NCI-H2081 treated with DMSO at 0.1 percent for 48 hours (cell line): ENCODE measurements around the gene KDM4D.
"Not testable (repeated sequence)": the region's sequence is repeated elsewhere in the genome, so short reads cannot be mapped to it uniquely, and the experiment has no call there.

ENCODE experiments used
- DNase-seq: peaks from one replicate; lab custom pipeline; 2025; lab: John Stamatoyannopoulos, UW

KDM4D gene

DNA sequence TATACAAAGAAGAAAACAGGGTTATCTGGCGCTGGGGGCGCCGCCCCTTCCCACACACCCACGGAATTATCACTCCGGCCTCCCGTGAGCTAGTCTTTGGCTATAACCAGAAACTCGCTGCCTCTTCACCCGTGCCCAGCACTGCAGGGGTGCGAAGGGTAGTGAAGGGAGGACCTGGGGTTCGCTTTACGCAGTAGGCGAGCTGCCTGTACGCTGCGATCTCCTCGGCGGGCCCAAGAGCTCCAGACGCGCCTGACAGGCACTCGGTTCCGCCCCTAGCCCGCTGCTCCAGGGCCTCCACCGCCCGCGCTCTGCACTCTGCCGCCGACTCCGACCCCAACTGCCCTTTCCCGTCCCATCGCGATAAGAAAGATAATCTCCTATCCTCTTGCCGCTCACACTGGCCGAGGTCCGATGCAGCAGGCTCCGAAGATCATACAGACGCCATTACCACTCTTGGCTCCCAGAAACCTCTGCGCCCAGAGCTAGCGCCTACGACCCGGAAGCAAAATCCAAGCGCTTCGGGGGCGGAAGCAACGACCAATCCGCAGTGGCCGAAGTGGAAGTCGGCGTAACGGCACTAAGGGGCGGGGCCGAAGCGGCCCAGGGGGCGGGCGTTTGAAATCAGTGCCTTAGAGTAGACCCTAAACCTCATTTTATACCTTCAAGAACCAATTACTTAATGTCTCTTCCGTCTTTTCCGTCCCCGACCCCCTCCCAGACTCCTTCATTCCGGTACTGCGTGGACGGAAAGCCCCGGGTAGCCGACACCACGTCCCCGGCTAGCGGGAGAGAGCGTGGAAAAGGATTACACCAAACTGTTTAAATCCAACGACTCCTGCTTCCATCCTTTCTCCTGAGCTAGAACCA lies at the start of gene KDM4D, which contains the start of gene CWC15:
Gene KDM4D (plus strand): TSS at position 611 of the 870 bp plus-strand sequence. CDS start 23,664 bp downstream, outside the sequence.
Gene CWC15 (minus strand): TSS at position 458 of the 870 bp plus-strand sequence. CDS start 1,371 bp downstream, outside the sequence.
- peak; percentile 67 for DNase-seq

- no peak for DNase-seq
These were observed 49.3 kb upstream of the KDM4D start for GRCh38 chr11:94924171-94924572.

GRCh38 chr11:94924612-94925011 lies 48.9 kb upstream of the KDM4D start:
- no peak for DNase-seq

DNA sequence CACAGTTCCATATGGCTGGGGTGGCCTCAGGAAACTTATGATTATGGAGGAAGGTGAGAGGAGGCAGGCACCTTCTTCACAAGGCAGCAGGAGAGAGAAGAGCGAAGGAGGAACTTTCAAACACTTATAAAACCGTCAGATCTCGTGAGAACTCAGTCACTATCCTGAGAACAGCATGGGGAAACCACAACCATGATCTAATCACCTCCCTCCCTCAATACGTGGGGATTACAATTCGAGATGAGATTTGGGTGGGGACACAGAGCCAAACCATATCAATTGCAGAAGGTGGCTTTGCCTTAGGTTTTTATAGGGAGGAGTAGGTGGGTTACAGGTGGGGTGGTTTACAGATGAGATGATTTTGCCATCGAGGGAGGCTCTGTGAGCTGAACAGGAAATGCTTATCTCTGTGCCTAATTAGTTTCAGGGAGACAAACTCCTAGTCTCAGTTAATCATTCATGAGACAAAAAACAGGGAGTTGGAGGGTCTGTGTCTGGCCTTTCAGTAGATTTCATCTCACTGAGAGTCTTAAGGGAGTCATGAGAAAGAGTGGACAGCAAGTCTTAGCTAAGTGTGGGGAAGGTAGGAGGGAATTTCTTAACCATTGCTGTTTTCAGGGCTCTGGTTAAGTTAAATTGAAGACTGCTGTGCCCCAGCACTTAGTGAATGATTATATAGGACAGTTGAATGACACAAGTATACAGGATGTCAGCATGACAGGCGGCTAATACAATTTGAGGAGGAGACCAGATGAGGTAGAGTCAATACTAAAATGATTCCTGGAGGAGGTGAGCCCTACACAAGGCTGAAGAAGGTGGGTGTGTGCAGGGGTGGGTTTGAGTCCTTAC lies 47.9 kb upstream of the KDM4D start:
- DNase-seq, result no peak

- no peak for DNase-seq
These were observed 47.3 kb upstream of the KDM4D start for GRCh38 chr11:94926271-94926625.

- no peak for DNase-seq
These were observed 46.7 kb upstream of the KDM4D start for GRCh38 chr11:94926698-94927237.

GRCh38 chr11:94928117-94928990 lies 45.2 kb upstream of the KDM4D start:
- DNase-seq, result no peak

GRCh38 chr11:94932072-94932471 lies 41.4 kb upstream of the KDM4D start:
- not testable (repeated sequence) for DNase-seq

- no peak for DNase-seq
These were observed 41.0 kb upstream of the KDM4D start for GRCh38 chr11:94932503-94932902.

DNA sequence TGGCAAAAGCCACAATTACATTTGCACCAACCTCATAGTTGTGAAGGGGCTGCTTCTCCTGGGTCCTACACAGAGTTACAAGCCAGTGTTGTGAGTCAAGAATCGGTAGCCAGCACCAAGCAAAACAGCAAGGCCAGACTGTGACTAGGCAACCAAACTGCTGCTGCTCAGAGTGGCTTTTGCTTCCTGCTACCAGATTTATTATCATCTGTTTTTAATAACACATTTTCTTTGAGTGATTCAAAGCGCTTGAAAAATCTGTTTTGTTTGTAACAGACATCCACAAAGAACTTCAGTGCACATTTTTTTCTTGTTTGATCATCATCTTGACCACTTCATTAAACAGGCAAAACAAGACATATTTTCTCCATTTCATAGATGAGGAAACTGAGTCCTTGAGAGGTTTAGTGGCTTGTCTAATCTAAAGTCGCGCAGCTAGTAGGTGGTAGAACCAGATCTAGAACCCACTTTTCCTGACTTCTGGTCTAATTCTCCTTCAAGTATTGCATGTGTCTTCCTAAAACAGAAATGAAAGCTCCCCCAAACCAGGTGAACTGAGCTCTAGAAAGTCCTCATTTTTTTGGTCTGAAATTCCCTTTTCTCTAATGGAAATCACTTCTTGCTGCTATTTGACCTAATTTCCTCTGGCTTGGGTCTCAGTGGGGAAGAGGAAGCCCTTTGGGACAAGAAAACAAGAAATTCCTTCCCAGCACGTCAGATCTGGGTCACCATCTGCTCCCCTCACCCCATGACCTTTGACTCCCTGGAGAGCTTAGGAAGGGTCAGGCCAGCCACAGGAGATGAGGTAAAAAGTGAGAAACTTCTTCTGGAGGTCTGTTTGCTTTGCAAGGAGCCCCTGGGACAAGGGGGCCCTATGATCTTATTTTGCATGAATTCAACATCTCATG lies 40.0 kb upstream of the KDM4D start:
- no peak for DNase-seq

- no peak for DNase-seq
These were observed 39.1 kb upstream of the KDM4D start for GRCh38 chr11:94934362-94934761.

DNA sequence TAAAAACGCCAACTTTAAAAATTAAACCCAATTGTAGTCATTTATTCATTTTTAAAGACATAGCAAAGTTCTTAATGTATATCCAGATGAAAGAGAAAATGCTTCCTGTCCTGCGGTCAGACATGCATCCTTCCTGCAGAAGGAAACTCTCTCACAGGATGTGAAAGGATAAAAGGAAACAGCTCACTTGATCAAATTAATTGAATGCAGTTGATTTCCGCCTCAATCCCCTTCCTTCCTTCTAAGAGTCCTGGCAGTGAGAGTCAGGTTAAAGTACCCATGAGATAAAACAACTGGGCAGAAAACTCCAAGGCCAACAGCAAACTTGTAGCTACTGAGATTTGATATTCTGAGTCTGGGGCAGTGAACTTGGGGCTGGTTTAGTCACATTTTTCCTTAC lies 38.7 kb upstream of the KDM4D start:
- DNase-seq, result no peak

GRCh38 chr11:94938095-94939055 lies 35.1 kb upstream of the KDM4D start:
- DNase-seq, result no peak

DNA sequence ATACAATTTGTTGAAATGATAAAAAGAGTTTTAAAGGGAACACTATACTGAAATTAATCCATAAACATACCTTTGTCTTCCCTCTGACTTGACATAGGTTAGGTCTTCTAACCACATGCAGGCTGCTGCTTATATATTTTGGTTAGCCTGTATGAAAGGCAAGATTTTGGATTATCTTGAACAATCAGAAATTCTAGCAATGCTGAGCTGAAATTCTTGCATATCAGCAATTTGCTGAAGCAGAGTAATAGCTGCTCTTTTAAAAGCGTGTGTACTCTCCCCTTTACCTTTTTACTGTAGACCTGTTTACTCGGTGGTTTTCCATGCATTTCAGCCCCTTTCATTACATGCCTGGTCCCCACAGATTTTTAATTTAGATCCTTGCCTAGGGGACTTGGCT lies 34.2 kb upstream of the KDM4D start:
- DNase-seq, result no peak

DNA sequence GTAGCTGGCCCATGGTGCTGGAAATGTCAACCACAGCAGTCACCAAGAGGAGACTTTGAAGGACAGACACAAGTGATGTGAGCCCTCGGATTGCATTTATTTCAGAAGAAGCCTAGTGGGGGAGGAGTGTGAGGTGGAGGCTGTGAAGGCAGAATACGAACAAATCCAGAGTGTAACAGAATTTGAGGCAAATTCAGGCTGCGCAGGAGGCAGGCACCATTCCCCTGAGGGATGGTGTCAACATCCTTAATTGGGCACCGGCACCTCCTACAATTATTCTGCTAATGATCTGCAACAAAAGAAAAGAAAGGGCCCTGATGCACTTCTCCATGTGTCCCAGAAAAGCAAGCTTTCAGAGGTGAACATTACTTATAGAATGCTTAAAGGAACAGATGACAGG lies 32.4 kb upstream of the KDM4D start:
- no peak for DNase-seq

- no peak for DNase-seq
These were observed 26.7 kb upstream of the KDM4D start for GRCh38 chr11:94946812-94947211.

DNA sequence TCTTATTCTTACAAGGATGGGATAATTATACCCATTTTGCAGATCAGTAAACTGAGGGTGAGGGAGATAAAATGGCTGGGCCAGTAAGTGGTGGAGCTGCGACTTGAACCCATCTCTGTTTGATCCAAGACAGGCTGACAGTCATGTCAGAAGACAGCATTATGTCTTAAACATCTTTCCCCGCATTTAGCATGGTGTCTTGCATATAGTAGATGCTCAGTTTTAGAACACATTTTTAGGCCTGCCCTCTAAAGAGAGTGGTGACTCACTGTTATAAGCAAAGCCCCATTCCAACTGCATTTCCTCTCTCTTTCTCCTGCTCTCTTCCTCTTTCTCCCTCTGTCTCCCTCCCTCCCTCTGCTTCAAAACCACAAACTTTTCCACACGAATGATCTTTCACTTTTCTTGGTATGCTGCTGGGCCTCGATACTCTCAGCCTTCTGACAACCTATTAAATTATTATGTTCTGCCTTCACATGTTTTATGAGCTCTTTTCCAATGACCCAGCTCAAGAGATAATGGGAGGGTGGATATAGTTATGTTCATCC lies 25.4 kb upstream of the KDM4D start:
- DNase-seq, result no peak

- no peak for DNase-seq
These were observed 18.8 kb upstream of the KDM4D start for GRCh38 chr11:94954753-94955152.

- no peak for DNase-seq
These were observed 16.5 kb upstream of the KDM4D start for GRCh38 chr11:94956963-94957362.
